Right ventricle myocardium superior (tissue), 1 donor: ENCODE measurements around the gene TMEM171. TPM values are rescaled to one million over a fixed set of nuclear protein-coding genes. Genes with fewer than 3 reads are reported as not detected.

Experiments used
- ATAC-seq: fragments of 200-7000 bp; cut with Tn5 transposase; one replicate; pipeline ENCODE4 v1.9.1; 2020; ENCODE audit warnings: mild to moderate bottlenecking; ENCODE audit not compliant: poor library complexity
- DNase-seq: peaks from one replicate; pipeline ENCODE4 v3.0.0-alpha.2; 2020
- intact Hi-C: fragments of 100-400 bp; cut with DNase I; formaldehyde crosslinking; loops from one replicate; pipeline ENCODE4 v1.11.2; 2022
- total RNA-seq: library from RNA; stranded (reverse); fragmentation: NEBNext Ultra II Directional; extraction: Animal tissue kit (Norgen Biotek cat#: 25700); gene quantifications from one replicate; pipeline ENCODE4 v1.2.1, GENCODE V29; 2021
- donor health status: DM: no; HTN: yes; CAD: no; lungs with severe emphysema.

Gene TMEM171
- total RNA-seq, 1 donor from 2014 or later, result not detected

DNA sequence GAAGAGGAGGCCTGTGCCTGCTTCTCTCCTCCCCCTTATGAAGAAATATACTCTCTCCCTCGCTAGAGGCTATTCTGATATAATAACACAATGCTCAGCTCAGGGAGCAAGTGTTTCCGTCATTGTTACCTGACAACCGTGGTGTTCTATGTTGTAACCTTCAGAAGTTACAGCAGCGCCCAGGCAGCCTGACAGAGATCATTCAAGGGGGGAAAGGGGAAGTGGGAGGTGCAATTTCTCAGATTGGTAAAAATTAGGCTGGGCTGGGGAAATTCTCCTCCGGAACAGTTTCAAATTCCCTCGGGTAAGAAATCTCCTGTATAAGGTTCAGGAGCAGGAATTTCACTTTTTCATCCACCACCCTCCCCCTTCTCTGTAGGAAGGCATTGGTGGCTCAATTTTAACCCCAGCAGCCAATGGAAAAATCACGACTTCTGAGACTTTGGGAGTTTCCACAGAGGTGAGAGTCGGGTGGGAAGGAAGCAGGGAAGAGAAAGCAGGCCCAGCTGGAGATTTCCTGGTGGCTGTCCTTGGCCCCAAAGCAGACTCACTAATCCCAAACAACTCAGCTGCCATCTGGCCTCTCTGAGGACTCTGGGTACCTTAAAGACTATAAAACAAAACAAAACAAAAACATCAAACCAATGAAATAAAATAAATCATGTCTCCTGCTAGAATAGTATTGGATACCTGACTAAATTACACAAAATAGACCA is 53.9 kb downstream of the TMEM171 start:
- ATAC-seq (no peak), DNase-seq (no peak)
- intact Hi-C loops, result no loop called here

DNA sequence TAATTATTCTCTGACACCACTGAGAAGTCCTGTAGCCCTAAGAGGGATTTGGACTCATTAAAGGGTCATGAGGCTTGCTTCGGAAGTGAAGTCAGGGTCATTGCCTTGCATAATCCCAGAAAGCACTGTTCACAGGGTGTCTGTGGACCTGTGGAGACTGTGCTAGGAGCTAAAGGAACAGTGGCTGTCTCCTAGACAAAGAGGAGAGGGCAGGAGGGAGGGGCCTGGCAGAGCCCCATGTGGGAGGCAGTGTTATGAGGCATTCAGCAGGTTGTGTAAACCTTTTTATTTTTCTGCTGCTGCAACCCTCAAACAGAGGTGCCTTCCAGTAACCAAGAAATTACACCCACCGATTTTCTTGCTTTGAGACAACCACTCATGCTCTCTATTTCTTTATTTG is 55.9 kb downstream of the TMEM171 start:
- ATAC-seq (no peak), DNase-seq (no peak)
- intact Hi-C loops, result no loop called here

DNA sequence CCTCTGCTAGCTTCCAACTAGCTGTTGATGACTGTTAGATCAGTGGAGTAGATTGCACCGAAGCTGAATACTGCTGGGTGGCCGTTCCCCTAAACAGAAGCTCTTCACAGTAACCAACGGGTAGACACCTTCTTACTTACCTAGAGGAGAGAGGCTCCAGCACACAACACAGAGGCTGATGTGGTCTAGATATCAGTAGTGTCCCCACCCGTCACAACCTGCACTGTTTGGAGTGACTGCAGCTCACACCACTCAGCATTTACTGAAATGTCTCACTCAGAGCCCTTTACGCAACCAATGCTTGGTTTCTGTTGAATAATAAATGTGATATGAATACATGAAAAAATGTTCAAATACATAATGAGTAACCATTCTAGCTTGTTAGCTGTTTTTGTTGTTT is 57.9 kb downstream of the TMEM171 start:
- intact Hi-C loops, result no loop called here
- ATAC-seq, result no peak
- DNase-seq, result no peak

DNA sequence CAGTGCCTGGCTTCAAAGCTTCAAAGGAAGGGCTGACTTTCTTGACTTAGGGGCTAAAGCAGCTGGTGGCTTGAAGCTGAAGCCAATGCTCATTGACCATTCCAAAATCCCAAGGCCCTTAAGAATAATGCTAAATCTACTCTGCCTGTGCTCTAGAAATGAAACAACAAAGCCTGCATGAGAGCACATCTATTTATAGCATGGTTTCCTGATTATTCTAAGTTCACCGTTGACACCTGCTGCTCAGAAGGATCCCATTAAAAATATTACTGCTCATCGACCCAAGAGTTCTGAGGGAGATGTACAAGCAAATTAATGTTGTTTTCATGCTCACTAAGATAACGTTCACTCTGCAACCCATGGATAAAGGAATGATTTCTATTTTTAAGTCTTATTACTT is 59.4 kb downstream of the TMEM171 start:
- DNase-seq (no peak), ATAC-seq (no peak)
- intact Hi-C loops, result no loop called here

DNA sequence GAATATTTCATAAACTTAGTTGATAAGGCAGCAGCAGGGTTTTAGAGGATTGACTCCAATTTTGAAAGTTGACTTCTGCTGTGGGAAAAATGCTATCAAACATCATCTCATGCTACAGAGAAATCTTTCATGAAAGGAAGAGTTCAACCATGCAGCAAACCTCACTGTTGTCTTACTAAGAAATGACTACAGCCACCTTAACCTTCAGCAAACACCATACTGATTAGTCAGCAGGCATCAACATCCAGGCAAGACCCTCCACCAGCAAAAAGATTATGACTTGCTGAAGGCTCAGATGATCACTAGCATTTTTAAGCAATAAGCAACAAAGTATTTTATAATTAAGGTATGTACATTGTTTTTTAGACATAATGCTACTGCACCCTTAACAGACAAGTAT is 60.2 kb downstream of the TMEM171 start:
- intact Hi-C loops, result no loop called here

More for the DNA sequence above, 60.2 kb downstream of the TMEM171 start:
- no peak for DNase-seq
- ATAC-seq, result no peak

Other genes starting within 250 kb of the TMEM171 start
- 19.7 TPM for gene FCHO2, start 164.5 kb upstream of the TMEM171 start, total RNA-seq
- gene TMEM174, start 52.6 kb downstream of the TMEM171 start, total RNA-seq, result not detected